Brain microvascular endothelial cell (primary cell): ENCODE data around the gene TBATA.

Experiments
- DNase-seq: peaks from one replicate; pipeline ENCODE4 v3.0.0-alpha.2; 2020
- H3K27ac ChIP-seq: fragments of 250-450 bp; sonication (Bioruptor Pico); 2 replicates; pipeline ENCODE4 v1.5.1; 2020; ENCODE audit warnings: mild to moderate bottlenecking, moderate library complexity
- H3K27me3 ChIP-seq: fragments of 250-450 bp; sonication (Bioruptor Pico); replicated peaks from 2 replicates; pipeline ENCODE4 v1.5.1; 2020; ENCODE audit warnings: mild to moderate bottlenecking
- H3K36me3 ChIP-seq: fragments of 250-450 bp; sonication (Bioruptor Pico); replicated peaks from 2 replicates; pipeline ENCODE4 v1.5.1; 2020; ENCODE audit warnings: mild to moderate bottlenecking
- H3K4me3 ChIP-seq: 2 replicates; pipeline ENCODE4 v1.5.1; 2011; ENCODE audit warnings: low read depth, mild to moderate bottlenecking, control low read depth, low read length, moderate library complexity
- CTCF ChIP-seq: IDR thresholded peaks from 2 replicates; pipeline ENCODE4 v1.5.1; 2011; ENCODE audit warnings: low read depth, mild to moderate bottlenecking, moderate library complexity, low read length, control low read depth, inconsistent platforms; ENCODE audit errors: missing control alignments
- in situ Hi-C: cut with HindIII; loops from 2 replicates; pipeline ENCODE4 v1.10.0; 2017; ENCODE audit warnings: low sequenced_read_pairs, low pct_ligation_motif_present

The TBATA gene

GRCh38 chr10:70749756-70750155, 35.4 kb downstream of the TBATA start:
- in situ Hi-C loops, result loop anchor here (25.0 kb wide), 1 partner anchor 187 kb away; no protein-coding TSS in a partner anchor
- Histone ChIP-seq H3K27ac (no peak overlapping the region), H3K36me3 (no peaks in the 10 kb centered on the region), H3K4me3 (no peak overlapping the region), H3K27me3 (no peaks in the 10 kb centered on the region)
- no peak for TF ChIP-seq CTCF
- no peak for DNase-seq

- H3K4me3 ChIP-seq, result no peak overlapping the region
- no peaks in the 10 kb centered on the region for H3K27me3 ChIP-seq
- no peak for TF ChIP-seq CTCF
- in situ Hi-C loops, result no loop called here
- DNase-seq, result no peak
- H3K27ac ChIP-seq, result no peak overlapping the region
- H3K36me3 ChIP-seq, result no peaks in the 10 kb centered on the region
These were observed 36.2 kb downstream of the TBATA start for GRCh38 chr10:70748801-70749573.

- Histone ChIP-seq H3K27ac (no peak overlapping the region), H3K4me3 (no peak overlapping the region), H3K36me3 (no peaks in the 10 kb centered on the region), H3K27me3 (no peaks in the 10 kb centered on the region)
- in situ Hi-C loops, result no loop called here
- no peak for TF ChIP-seq CTCF
- DNase-seq, result no peak
These were observed 36.9 kb downstream of the TBATA start for GRCh38 chr10:70748305-70748704.

GRCh38 chr10:70747192-70747965, 37.8 kb downstream of the TBATA start:
- Histone ChIP-seq H3K27me3 (no peaks in the 10 kb centered on the region), H3K4me3 (no peak overlapping the region), H3K36me3 (no peaks in the 10 kb centered on the region), H3K27ac (no peak overlapping the region)
- no peak for DNase-seq
- TF ChIP-seq CTCF, result no peak
- in situ Hi-C loops, result no loop called here

- H3K4me3 ChIP-seq, result no peak overlapping the region
- H3K27ac ChIP-seq, result no peak overlapping the region
- no peaks in the 10 kb centered on the region for H3K27me3 ChIP-seq
- no peak for TF ChIP-seq CTCF
- no peak for DNase-seq
- in situ Hi-C loops, result no loop called here
- H3K36me3 ChIP-seq, result no peaks in the 10 kb centered on the region
These were observed 39.6 kb downstream of the TBATA start for GRCh38 chr10:70745555-70745954.
